Forelimb muscle (tissue), 1 donor: ENCODE results near the gene TMEM89. TPM values are rescaled to one million over a fixed set of nuclear protein-coding genes. Genes with fewer than 3 reads are reported as not detected.

Source experiments
- DNase-seq: peaks from one replicate; pipeline ENCODE4 v3.0.0-alpha.2; 2013; ENCODE audit warnings: low read depth
- polyA plus RNA-seq: library from polyadenylated mRNA; unstranded; fragments of 120-200 nt; gene quantifications from one replicate; pipeline ENCODE4 v1.2.1, GENCODE V29; 2013; ENCODE audit not compliant: insufficient read length

The TMEM89 gene
- polyA plus RNA-seq, 1 donor: not detected

- DNase-seq: no peak
Measured at GRCh38 chr3:48642605-48643004, 21.0 kb upstream of the TMEM89 start.

- DNase-seq: no peak
Measured at GRCh38 chr3:48641396-48641795, 19.8 kb upstream of the TMEM89 start.

GRCh38 chr3:48639944-48640606 lies 18.5 kb upstream of the TMEM89 start:
- no peak for DNase-seq

GRCh38 chr3:48637305-48637704 lies 15.7 kb upstream of the TMEM89 start:
- DNase-seq: no peak

GRCh38 chr3:48636149-48636655 lies 14.6 kb upstream of the TMEM89 start:
- no peak for DNase-seq

GRCh38 chr3:48635222-48636021 lies 13.9 kb upstream of the TMEM89 start, which contains the start of gene SLC26A6:
SLC26A6 (minus strand) TSS chr3:48635461; CDS start chr3:48635393, 68 bp downstream.
- DNase-seq: peak; percentile 78

- no peak for DNase-seq
Measured at GRCh38 chr3:48634661-48635221, 13.2 kb upstream of the TMEM89 start.

- no peak for DNase-seq
Measured at GRCh38 chr3:48633743-48634142, 12.2 kb upstream of the TMEM89 start.

GRCh38 chr3:48633256-48633655 lies 11.7 kb upstream of the TMEM89 start:
- no peak for DNase-seq

- DNase-seq: no peak
Measured at GRCh38 chr3:48631516-48632448, 10.2 kb upstream of the TMEM89 start.

- DNase-seq: no peak
Measured at GRCh38 chr3:48630833-48631232, 9.3 kb upstream of the TMEM89 start.

GRCh38 chr3:48630407-48630806 lies 8.8 kb upstream of the TMEM89 start:
- DNase-seq: no peak

GRCh38 chr3:48629894-48630293 lies 8.3 kb upstream of the TMEM89 start:
- no peak for DNase-seq

- no peak for DNase-seq
Measured at GRCh38 chr3:48628277-48629017, 6.9 kb upstream of the TMEM89 start.

GRCh38 chr3:48625600-48625999 lies 4.0 kb upstream of the TMEM89 start:
- DNase-seq: no peak

GRCh38 chr3:48624767-48625166 lies 3.2 kb upstream of the TMEM89 start:
- DNase-seq: no peak

- no peak for DNase-seq
Measured at GRCh38 chr3:48623851-48624547, 2.4 kb upstream of the TMEM89 start.

- no peak for DNase-seq
Measured at GRCh38 chr3:48619541-48620524, 1.7 kb downstream of the TMEM89 start.

GRCh38 chr3:48617559-48617958 lies 4.0 kb downstream of the TMEM89 start:
- no peak for DNase-seq
